DMS114 treated with DMSO at 0.1 percent for 48 hours (cell line): ENCODE measurements around the gene FKBP9.

Source experiments
- DNase-seq: peaks from one replicate; lab custom pipeline; 2025; ENCODE audit not compliant: unreplicated experiment; lab: John Stamatoyannopoulos, UW

Gene FKBP9

DNA sequence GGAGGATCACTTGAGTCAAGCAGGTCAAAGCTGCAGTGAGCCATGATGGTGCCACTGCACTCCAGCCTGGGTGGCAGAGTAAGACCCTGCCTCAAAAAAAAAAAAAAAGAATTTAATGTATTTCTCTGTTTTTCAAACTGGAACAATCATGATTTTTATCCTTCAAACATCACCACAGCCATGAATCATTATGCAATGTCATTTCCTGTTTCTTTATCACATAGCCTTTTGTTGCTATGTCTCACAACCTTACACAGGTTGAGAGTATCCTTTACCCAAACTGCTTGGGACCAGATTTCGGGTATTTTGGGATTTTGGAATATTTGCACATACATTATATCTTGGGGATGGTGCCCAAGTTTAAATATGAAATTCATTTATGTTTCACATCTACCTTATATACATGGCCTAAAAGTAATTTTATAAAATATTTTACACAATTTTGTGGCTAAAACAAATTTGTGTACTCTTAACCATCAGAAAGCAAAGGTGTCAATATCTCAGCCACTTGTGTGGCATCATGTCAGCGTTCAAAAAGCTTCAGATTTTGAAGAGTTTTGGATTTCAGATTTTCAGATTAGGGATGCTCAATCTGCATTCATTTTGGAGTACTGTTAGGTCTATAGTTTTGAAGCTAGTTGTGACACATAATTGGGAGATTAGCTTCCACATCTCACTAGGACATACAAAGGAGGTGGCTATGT lies 97.2 kb downstream of the FKBP9 start:
- DNase-seq, result no peak

- DNase-seq, result no peak
These were observed 97.9 kb downstream of the FKBP9 start for GRCh38 chr7:33055158-33055557.
